SU-DHL-6 (cell line): ENCODE data around the gene NAPB.

Experiments
- CTCF ChIP-seq: fragments of 200-600 bp; sonication (generic); IDR thresholded peaks from one replicate; pipeline ENCODE4 v1.5.1; 2017; ENCODE audit warnings: antibody characterized with exemption, mild to moderate bottlenecking, low read length, moderate library complexity; ENCODE audit not compliant: insufficient read depth, poor library complexity, severe bottlenecking
- EZH2phosphoT487 ChIP-seq: fragments of 200-600 bp; sonication (generic), shearing (Covaris generic); conservative IDR thresholded peaks from 2 replicates; pipeline ENCODE4 v1.6.1; 2018; ENCODE audit warnings: mild to moderate bottlenecking, antibody characterized with exemption, low read length, moderate library complexity, mixed read lengths

- TF ChIP-seq CTCF (no peak), EZH2phosphoT487 (no peak)
These were observed 15.4 kb upstream of the NAPB start for GRCh38 chr20:23436681-23437080.
